A549 (cell line): ENCODE data around the gene PTGR2.

Experiments used
- CBX8 ChIP-seq: fragments of 200-600 bp; sonication (generic); IDR thresholded peaks from 2 replicates; pipeline ENCODE4 v1.6.1; 2016
- CHD4 ChIP-seq: fragments of 200-600 bp; sonication (generic); IDR thresholded peaks from 2 replicates; pipeline ENCODE4 v1.6.1; 2016; ENCODE audit warnings: antibody characterized with exemption, mild to moderate bottlenecking, borderline replicate concordance
- CTCF ChIP-seq: fragments of >200 bp; sonication (Bioruptor Twin); formaldehyde crosslinking; IDR thresholded peaks from 3 replicates; pipeline ENCODE4 v1.5.1; 2016
- HDAC2 ChIP-seq: fragments of 200-600 bp; sonication (generic); IDR thresholded peaks from 2 replicates; pipeline ENCODE4 v1.6.1; 2016
- POLR2A ChIP-seq: IDR thresholded peaks from 2 replicates; pipeline ENCODE4 v1.6.1; 2012; ENCODE audit warnings: mild to moderate bottlenecking, low read length
- SMC3 ChIP-seq: fragments of >200 bp; sonication (Bioruptor Twin); formaldehyde crosslinking; IDR thresholded peaks from 3 replicates; pipeline ENCODE4 v1.6.1; 2018; ENCODE audit warnings: inconsistent platforms

- TF ChIP-seq CTCF, result no peak
- TF ChIP-seq CBX8, result no peak
- no peak for TF ChIP-seq HDAC2
- no peak for TF ChIP-seq SMC3
- TF ChIP-seq POLR2A, result no peak
- no peak for TF ChIP-seq CHD4
These were observed 37.7 kb downstream of the PTGR2 start for GRCh38 chr14:73889376-73889775.
